ENCODE results near the gene LRRC56.

Gene LRRC56

DNA sequence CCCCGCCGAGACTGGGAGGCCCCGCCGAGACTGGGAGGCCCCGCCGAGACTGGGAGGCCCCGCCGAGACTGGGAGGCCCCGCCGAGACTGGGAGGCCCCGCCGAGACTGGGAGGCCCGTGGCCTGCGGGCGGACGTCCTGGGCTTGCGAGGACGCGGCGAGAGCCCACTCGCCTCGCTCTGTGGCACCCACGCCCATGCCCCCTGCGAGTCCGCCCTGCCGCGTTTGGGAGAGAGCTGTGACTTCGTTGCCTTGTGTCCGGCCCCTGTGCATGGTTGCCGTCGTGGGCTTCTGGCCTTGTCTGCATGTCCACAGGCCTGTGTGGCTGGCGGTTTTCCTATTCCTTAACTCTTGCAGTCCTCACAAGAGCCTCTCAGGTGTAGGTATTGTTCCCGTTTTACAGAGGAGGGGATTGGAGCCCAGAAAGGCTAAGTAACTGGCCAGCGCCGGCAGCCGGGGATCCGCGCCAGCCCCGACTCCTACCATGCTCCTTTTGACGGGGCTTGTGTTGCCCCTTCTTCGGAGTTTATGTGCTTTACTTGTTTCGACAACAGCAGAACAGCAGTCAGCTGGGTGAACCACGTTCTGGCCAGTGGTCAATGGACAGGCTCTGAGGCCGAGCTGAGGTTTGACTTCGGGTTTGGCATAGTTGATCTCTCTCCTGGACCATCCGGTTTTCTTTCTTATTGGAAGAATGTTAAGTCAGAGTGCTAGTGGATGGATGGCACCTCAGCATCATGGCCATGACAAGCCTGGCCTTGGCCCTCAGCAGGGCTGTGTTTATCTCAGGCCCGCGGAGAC lies 39.7 kb downstream of the LRRC56 start:
- DNase-seq = no peak

DNA sequence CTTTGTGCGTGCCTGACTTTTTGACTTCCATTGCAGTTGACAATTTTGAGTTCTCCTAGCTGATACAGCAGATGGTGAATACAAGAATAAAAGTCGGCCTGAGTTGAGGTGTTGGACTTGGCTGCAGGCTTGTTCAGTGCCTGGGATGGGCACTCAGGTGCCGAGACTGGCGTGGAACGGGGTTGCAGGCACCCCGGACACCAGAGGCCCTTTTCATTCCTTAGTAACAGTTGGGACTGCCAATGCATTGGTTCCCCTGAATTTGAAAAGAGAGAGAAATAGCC lies 40.2 kb downstream of the LRRC56 start:
- DNase-seq = no peak

- no peak for DNase-seq
Measured at GRCh38 chr11:578276-579035, 41.1 kb downstream of the LRRC56 start.

DNA sequence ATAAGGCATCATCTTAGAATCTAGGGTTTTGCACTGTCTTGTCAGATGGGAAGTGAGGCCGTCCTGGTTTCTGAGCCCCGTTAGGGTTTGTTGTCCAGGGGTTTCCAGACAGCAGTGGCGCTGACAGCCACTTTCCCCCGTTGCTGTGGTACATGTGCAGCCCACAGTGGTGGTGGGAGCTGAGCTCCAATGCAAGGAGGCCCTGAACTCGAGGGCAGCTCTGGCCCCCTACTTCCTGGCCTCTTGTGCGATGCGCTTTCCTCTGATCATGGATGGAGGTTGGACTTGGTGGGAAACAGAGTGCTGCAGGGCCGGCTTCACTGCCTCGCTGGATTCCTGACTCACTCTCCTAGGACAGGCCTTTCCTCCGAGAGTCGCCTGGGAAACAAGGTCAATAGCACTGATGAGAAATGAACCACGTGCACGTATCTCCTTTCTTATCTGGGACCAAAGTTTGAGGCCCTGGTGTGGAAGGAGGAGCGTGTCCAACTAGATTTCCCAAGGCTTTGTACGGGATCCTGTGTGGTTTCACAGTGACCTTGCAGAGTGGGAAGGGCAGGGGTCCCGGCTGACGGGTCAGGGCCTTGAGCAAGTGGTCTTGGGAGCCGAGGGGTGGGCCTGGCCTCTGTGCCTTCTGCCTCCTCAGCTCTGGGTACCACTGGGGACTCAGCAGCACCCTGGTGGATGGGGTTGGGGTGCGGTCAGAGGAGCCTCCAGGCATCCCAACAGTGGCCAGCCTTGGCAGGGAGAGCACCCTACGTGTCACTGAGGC lies 42.7 kb downstream of the LRRC56 start:
- no peak for DNase-seq

DNA sequence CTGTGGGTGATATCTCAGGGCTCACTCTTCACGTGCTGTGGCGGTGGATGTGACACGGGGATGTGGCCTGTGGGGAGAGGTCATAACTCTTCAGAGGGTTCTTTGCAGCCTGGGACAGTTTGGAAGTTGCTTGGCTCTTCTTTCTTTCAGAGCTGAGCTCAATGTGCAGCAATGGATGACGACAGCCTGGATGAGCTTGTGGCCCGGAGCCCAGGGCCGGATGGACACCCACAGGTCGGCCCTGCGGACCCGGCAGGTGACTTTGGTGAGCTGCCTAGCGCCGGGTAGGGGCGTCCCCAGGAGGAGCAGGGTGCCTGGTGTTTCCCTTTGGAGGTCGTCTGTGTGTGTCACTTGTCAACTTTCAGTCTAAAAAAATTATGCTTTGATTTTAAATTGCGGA lies 44.0 kb downstream of the LRRC56 start:
- DNase-seq = no peak

DNA sequence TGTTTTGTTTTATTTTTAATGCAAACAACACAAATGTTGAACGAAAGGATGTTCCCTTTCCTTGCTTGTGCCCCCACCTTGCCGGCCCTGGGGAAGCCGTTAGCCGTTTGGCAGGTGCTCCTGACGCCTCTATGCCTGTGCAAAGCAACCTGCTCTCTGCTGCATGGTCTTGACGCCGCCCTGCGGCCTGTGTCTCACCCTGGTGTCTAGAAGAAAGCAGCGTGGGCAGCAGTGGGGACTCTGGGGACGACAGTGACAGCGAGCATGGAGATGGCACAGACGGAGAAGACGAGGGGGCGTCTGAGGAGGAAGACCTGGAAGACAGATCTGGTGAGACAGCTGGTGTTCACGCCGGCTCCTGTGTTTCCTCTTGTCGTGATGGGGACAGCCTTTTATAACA lies 44.4 kb downstream of the LRRC56 start:
- DNase-seq = no peak

DNA sequence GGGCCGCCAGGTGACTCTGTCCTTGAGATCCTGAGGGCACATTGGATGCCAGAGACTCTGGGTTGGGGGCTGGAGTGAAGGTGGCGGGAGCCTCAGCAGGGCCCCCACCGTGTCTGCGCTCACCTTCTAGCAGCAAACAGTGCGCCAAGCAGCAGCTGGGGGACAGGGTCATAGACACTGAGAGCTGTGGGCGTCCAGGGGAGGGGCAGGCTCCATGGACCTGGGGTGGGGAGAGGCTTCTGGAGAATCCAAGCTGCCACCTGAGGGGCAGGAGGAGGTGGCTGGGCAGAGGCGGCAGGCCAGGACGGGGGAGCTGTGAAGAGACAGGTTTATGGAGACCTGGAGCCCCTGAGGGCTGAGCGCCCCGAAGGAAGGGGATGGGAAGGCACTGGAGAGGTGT lies 47.0 kb downstream of the LRRC56 start:
- DNase-seq = no peak

DNA sequence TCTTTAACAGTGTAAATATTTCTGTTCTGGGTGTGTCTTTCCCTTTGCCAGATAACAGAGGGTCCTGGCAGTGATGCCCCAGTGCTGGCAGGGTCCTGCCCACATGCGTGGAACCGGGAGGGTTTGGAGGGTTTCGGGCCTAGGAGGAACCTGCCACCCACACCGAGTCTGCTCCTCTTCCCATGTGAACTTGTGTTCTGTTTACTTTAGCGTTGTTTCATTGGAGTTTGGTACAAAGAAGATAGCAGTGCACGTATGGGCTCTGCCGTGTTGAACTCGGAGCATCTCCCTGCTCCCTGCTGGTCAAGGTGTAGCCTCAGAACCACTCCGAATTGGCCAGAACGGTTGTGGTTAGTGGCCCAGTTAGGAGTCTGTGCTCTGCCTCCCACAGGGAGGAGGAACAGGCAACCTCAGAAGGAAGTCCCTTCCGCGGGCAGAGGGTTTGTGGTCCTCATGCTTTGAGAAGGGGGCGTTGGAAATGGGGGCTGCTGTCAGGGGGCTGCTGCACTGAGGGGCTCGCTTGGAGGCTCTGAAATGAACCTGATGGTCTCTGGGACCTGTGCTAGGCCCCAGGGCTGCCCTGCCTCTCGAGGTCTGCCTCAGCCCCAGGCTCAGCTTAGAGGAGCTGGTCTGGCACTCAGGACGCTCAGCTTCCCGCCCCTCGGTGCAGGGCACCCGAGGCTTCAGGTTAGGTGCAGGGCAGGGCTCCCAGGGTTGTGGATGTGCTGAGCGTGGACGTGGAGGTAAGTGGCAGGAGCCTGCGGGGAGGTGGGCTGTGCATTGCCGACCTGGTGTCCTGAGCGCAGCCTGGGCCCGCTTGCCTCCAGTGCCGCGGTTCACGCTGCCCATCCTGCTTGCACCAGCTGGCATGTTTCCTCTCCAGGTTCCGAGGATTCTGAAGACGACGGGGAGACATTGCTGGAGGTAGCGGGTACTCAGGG lies 49.3 kb downstream of the LRRC56 start:
- DNase-seq = no peak

- no peak for DNase-seq
Measured at GRCh38 chr11:587546-587945, 50.2 kb downstream of the LRRC56 start.

DNA sequence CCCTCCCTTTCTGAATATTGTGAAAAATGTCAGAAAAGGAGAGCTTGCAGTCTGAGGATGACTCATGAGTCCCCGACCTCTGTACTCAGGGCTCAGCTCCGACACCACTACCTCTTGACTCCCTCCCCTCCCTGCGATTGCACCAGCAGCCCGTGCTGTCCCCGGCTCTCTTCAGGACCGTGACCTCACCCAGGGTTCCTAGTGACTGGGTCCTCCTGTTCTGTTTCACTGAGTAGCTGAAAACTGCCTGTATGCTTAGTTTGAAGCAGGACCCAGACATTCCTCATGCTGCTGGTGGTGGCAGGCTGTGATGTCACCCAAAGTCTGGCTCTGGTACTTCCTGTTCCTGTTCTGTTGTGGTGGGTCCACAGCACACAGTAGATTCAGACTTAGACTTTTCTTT lies 50.7 kb downstream of the LRRC56 start:
- DNase-seq = peak; percentile 87

DNA sequence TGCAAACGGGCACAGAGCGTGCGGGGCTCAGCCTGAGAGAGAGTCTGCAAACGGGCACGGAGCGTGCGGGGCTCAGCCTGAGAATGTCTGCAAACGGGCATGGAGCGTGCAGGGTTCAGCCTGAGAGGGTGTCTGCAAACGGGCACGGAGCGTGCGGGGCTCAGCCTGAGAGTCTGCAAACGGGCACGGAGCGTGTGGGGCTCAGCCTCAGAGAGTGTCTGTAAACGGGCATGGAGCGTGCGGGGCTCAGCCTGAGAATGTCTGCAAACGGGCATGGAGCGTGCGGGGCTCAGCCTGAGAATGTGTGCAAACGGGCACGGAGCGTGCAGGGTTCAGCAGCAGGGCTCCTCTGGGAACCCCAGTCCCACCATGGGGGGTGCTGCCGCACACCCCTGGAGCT lies 52.5 kb downstream of the LRRC56 start:
- DNase-seq = no peak

DNA sequence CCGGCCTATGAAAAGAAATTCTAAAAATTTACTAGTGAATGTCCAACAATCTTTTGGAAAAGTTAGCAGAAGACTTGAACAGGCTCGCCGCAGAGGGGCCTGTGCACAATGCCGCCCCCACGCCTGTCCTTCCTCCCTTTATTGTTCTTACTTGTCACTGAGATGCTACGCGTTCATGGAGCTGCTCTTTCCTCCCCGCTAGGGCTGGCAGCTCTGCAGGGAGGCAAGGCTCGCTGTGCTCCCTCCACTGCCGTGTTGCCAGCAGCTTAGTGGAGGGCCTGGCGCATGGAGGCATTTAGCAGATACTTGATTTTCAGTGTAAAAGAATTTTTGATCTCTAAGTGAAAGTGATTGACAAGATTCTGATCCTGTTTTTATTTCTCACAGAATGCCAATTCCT lies 53.7 kb downstream of the LRRC56 start:
- no peak for DNase-seq

GRCh38 chr11:592501-592900 lies 55.2 kb downstream of the LRRC56 start:
- DNase-seq = no peak

DNA sequence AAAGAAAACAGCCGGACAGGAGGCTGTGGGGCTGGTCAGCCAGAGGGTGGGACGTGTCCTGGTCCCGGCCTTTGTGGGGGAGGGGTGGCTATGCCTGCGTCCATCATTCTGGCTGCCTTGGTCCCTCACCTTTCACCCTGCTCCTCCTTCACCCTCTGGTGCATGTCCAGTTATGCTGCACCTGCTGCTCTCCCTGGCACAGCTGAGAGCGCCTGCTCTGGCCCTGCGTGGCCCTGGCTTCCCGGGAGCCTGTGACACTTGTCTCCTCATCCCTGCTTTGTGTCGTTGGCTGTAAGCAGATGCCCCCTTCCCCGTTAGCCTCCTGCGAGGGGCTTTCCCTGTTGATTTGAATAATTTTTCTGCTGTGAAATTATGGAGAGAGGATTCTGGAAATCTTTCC lies 55.6 kb downstream of the LRRC56 start:
- no peak for DNase-seq

- no peak for DNase-seq
Measured at GRCh38 chr11:593347-593746, 56.0 kb downstream of the LRRC56 start.

- DNase-seq = no peak
Measured at GRCh38 chr11:595400-595799, 58.1 kb downstream of the LRRC56 start.

DNA sequence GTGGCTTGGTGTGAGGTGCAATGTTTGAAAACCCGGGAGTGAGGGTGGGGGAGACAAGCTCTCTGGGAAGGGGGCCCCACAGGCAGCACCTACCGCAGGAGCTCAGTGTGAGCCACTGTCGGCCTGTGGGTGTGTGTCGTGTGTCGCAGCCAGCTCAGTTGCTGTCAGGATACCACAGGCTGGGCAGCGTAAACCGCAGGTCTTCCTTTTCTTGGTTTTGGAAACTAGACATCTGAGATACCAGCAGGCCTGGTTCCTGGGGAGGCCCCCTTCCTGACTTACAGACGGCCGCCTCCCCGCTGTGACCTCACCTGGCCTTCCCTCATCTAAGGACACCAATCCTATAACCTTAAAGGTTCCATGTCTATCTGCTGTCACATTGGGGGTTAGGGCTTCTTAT lies 59.0 kb downstream of the LRRC56 start:
- DNase-seq = no peak

DNA sequence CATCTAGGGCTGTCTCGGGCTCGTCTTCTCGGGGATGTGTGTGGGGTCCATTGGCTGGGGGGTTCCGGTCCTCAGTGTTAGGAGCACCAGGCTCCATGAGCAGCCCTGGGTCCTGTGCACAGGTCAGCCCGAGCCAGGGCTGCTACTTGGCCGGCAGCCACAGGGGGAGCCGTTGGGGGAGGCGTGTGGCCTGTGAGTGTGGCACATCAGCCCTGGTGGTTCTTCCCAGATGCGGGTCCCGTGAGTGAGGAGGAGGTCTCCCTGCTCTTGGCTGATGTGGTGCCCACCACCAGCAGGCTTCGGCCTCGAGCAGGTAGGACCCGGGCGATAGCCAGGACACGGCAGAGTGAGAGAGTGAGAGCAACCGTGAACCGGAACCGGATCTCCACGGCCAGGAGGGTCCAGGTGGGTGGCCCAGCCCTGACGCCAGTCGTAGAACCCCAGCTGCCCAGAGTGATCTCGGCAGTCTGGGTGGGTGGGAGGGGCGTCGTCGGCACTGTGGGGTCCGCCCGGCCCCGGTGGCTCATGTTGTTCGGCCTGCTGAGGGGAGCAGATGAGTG lies 59.9 kb downstream of the LRRC56 start:
- DNase-seq = no peak

GRCh38 chr11:598005-598680 lies 60.8 kb downstream of the LRRC56 start:
- no peak for DNase-seq

DNA sequence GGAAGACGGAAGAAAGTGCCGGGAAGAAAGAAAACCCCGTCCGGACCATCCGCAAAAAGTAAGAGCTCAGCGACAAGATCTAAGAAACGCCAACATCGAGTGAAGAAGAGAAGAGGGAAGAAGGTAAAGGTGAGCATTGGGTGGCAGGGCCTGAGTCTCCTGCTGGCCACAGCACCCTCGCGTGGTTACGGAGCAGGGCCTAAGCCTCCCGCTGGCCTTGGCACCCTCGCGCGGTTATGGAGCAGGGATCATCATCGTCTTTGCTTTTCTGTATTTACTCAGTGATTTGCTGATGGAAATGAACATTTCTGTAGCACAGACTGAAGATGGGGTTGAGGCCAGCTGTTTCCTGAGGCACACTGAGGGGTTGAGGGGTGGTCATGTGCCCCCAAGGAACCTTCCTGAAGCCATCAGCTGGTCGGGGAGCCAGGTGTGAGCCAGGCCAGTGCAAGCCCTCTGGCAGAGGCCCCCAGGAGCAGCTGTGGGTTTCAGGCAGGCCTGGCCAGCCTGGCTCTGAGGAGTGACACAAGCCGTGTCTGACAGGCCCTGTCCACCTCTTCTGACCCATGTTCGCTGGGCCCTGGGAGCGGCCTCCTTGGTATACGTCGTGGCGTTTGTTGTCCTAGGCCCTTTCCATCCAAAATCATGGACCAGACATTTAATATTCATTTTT lies 64.4 kb downstream of the LRRC56 start:
- no peak for DNase-seq

- DNase-seq = no peak
Measured at GRCh38 chr11:603154-603553, 65.8 kb downstream of the LRRC56 start.
